OCI-LY1 (cell line): ENCODE data around the gene MOV10.

Experiments used
- H2AFZ ChIP-seq: fragments of 200-600 bp; sonication (generic), shearing (Covaris generic); 2 replicates; pipeline ENCODE4 v1.6.0; 2014; ENCODE audit warnings: antibody characterized with exemption, mild to moderate bottlenecking, low read length
- H3F3A ChIP-seq: fragments of 200-600 bp; sonication (generic), shearing (Covaris generic); 2 replicates; pipeline ENCODE4 v1.6.0; 2014; ENCODE audit warnings: mild to moderate bottlenecking, antibody characterized with exemption, low read length, moderate library complexity; ENCODE audit not compliant: insufficient read depth
- H3K27ac ChIP-seq: fragments of 200-600 bp; sonication (generic); 2 replicates; pipeline ENCODE4 v1.5.1; 2014; ENCODE audit warnings: low read length, mixed run types, mild to moderate bottlenecking, low read depth; ENCODE audit not compliant: poor library complexity, severe bottlenecking
- H3K27me3 ChIP-seq: fragments of 200-600 bp; sonication (generic); 2 replicates; pipeline ENCODE4 v1.6.0; 2014; ENCODE audit warnings: antibody characterized with exemption, mild to moderate bottlenecking, low read length, moderate library complexity; ENCODE audit not compliant: insufficient read depth
- H3K36me3 ChIP-seq: fragments of 200-600 bp; sonication (generic); 2 replicates; pipeline ENCODE4 v1.6.1; 2014; ENCODE audit warnings: mild to moderate bottlenecking, antibody characterized with exemption, low read length, moderate library complexity, mixed read lengths; ENCODE audit not compliant: insufficient read depth
- H3K4me1 ChIP-seq: fragments of 200-600 bp; sonication (generic); 2 replicates; pipeline ENCODE4 v1.5.1; 2014; ENCODE audit warnings: mild to moderate bottlenecking, low read length, moderate library complexity; ENCODE audit not compliant: insufficient read depth, severe bottlenecking
- H3K4me2 ChIP-seq: fragments of 200-600 bp; sonication (generic), shearing (Covaris generic); 2 replicates; pipeline ENCODE4 v1.6.1; 2014; ENCODE audit warnings: low read length
- H3K4me3 ChIP-seq: fragments of 200-600 bp; sonication (generic); 2 replicates; pipeline ENCODE4 v1.5.1; 2014; ENCODE audit warnings: low read length, low read depth, mild to moderate bottlenecking, mixed read lengths; ENCODE audit not compliant: poor library complexity, severe bottlenecking
- H3K79me2 ChIP-seq: fragments of 200-600 bp; shearing (Covaris generic); 2 replicates; pipeline ENCODE4 v1.6.1; 2016; ENCODE audit warnings: mixed run types, low read length, mixed read lengths; ENCODE audit not compliant: insufficient read depth
- H3K9ac ChIP-seq: fragments of 200-600 bp; sonication (generic), shearing (Covaris generic); 2 replicates; pipeline ENCODE4 v1.6.1; 2014; ENCODE audit warnings: mild to moderate bottlenecking, low read length, mixed read lengths
- H3K9me2 ChIP-seq: fragments of 200-600 bp; sonication (generic), shearing (Covaris generic); 2 replicates; pipeline ENCODE4 v1.6.1; 2014; ENCODE audit warnings: low read depth, mild to moderate bottlenecking, low read length, mixed read lengths
- H3K9me3 ChIP-seq: fragments of 200-600 bp; shearing (Covaris generic); 2 replicates; pipeline ENCODE4 v1.6.1; 2014; ENCODE audit warnings: low read length, mixed read lengths
- H4K20me1 ChIP-seq: fragments of 200-600 bp; sonication (generic), shearing (Covaris generic); 2 replicates; pipeline ENCODE4 v1.6.0; 2016; ENCODE audit warnings: mild to moderate bottlenecking, low read length; ENCODE audit not compliant: insufficient read depth
- EZH2 ChIP-seq: fragments of 200-600 bp; sonication (generic), shearing (Covaris generic); IDR thresholded peaks from 2 replicates; pipeline ENCODE4 v1.8.0; 2017; ENCODE audit warnings: borderline replicate concordance, mixed run types, mild to moderate bottlenecking, antibody characterized with exemption, low read length, moderate library complexity, mixed read lengths
- TF ChIP-seq, protein P1 (sequence below): fragments of 200-600 bp; sonication (generic), shearing (Covaris generic); IDR thresholded peaks from 2 replicates; pipeline ENCODE4 v1.5.1; 2017; ENCODE audit warnings: mild to moderate bottlenecking, antibody characterized with exemption, low read length, moderate library complexity, mixed read lengths

The MOV10 gene

DNA sequence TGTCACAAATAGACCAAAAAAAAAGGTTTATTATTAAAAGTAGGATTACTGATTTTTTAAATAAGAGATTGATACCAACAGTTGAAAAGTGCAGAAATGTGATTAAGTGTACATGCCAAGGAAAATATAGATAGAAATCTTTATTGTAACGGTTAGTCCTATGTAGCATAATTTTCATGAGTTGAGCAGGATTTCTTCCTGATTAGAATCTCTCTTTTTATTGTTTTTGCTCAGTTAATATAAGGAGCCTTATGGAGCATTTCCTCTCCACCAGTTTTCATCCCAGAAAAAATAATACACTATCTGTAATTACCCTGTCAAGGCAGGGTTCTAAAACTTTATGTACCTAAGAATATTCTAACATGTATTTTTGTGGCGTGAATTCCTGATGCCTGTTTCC lies 31.4 kb upstream of the MOV10 start:
- peaks cover 83% of the 10 kb centered on the region for H3K79me2 ChIP-seq

DNA sequence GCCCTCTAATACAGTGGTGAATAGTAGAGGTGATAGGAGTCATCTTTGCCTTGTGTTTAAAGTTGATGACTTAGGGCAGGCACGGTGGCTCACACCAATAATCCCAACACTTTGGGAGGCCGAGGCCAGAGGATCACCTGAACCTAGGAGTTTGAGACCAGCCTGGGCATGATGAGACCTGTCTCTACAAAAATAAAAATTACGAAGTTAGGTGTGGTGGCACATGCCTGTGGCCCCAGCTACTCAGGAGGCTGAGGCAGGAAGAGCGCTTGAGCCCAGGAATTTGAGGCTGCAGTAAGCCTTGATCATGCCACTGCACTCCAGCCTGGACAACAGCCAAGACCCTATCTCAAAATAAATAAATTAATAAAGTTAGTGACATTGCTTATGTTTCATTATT lies 28.2 kb upstream of the MOV10 start:
- Histone ChIP-seq H3K9me2 (no peaks in the 10 kb centered on the region), H3K9ac (no peak overlapping the region), H3K4me2 (no peak overlapping the region), H2AFZ (no peak overlapping the region), H3F3A (no peaks in the 10 kb centered on the region), H3K4me1 (no peaks in the 10 kb centered on the region), H3K79me2 (peaks cover 67% of the 10 kb centered on the region), H3K27ac (no peak overlapping the region), H4K20me1 (peaks cover 2% of the 10 kb centered on the region; the same call in 1 of the 2 replicates), H3K4me3 (no peak overlapping the region), H3K27me3 (no peaks in the 10 kb centered on the region), H3K9me3 (no peaks in the 10 kb centered on the region), H3K36me3 (peaks cover 77% of the 10 kb centered on the region)
- TF ChIP-seq, protein P1, sequence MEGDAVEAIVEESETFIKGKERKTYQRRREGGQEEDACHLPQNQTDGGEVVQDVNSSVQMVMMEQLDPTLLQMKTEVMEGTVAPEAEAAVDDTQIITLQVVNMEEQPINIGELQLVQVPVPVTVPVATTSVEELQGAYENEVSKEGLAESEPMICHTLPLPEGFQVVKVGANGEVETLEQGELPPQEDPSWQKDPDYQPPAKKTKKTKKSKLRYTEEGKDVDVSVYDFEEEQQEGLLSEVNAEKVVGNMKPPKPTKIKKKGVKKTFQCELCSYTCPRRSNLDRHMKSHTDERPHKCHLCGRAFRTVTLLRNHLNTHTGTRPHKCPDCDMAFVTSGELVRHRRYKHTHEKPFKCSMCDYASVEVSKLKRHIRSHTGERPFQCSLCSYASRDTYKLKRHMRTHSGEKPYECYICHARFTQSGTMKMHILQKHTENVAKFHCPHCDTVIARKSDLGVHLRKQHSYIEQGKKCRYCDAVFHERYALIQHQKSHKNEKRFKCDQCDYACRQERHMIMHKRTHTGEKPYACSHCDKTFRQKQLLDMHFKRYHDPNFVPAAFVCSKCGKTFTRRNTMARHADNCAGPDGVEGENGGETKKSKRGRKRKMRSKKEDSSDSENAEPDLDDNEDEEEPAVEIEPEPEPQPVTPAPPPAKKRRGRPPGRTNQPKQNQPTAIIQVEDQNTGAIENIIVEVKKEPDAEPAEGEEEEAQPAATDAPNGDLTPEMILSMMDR: no peak
- TF ChIP-seq EZH2: no peak

More for the DNA sequence above, 31.4 kb upstream of the MOV10 start:
- no peak overlapping the region for H3K9ac ChIP-seq
- no peaks in the 10 kb centered on the region for H3K4me1 ChIP-seq
- TF ChIP-seq, protein P1: no peak
- no peak for TF ChIP-seq EZH2
- H3K27me3 ChIP-seq: no peaks in the 10 kb centered on the region
- no peak overlapping the region for H3K4me3 ChIP-seq
- H3K27ac ChIP-seq: no peak overlapping the region
- H3K4me2 ChIP-seq: no peak overlapping the region
- no peak overlapping the region for H2AFZ ChIP-seq
- H3K9me3 ChIP-seq: no peaks in the 10 kb centered on the region
- H3K9me2 ChIP-seq: no peaks in the 10 kb centered on the region
- no peaks in the 10 kb centered on the region for H3F3A ChIP-seq
- peaks cover 51% of the 10 kb centered on the region for H3K36me3 ChIP-seq
- peaks cover 2% of the 10 kb centered on the region; the same call in 1 of the 2 replicates for H4K20me1 ChIP-seq

DNA sequence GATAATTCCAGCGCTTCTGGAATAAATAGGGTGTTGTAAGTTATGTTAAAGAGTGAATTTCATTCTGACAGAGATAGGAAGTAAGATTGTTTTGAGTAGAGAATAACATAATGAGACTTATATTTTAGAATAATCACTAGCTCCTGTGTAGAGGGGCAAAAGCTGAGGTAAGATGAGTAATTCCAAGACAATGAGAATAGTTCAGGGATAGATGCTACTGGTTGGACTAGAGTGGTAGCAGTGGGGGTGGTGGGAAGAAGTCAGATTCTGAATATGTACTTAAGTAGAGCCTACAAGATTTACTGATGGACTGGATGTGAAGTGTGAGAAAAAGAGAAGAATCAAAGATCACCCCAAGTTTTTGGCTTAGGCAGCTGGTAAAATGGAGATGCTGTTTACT lies 23.3 kb upstream of the MOV10 start:
- H3K4me2 ChIP-seq: no peak overlapping the region
- no peak overlapping the region for H3K4me3 ChIP-seq
- H3K9me2 ChIP-seq: no peaks in the 10 kb centered on the region
- H2AFZ ChIP-seq: no peak overlapping the region
- no peaks in the 10 kb centered on the region for H3K9me3 ChIP-seq
- no peaks in the 10 kb centered on the region for H4K20me1 ChIP-seq
- no peak overlapping the region for H3K9ac ChIP-seq
- no peaks in the 10 kb centered on the region for H3F3A ChIP-seq
- H3K4me1 ChIP-seq: no peaks in the 10 kb centered on the region
- H3K36me3 ChIP-seq: peaks cover 96% of the 10 kb centered on the region
- H3K79me2 ChIP-seq: peaks cover 17% of the 10 kb centered on the region
- H3K27ac ChIP-seq: no peak overlapping the region
- TF ChIP-seq, protein P1: no peak
- TF ChIP-seq EZH2: no peak
- no peaks in the 10 kb centered on the region for H3K27me3 ChIP-seq
